Kidney capillary endothelial cell (primary cell): ENCODE results near the gene KANSL1.
A peak's percentile ranks its signal among the peaks of the same experiment; 100 is the strongest.

Experiments
- DNase-seq: peaks from one replicate; pipeline ENCODE4 v3.0.0-alpha.2; 2018; ENCODE audit warnings: low spot score

The KANSL1 gene

DNA sequence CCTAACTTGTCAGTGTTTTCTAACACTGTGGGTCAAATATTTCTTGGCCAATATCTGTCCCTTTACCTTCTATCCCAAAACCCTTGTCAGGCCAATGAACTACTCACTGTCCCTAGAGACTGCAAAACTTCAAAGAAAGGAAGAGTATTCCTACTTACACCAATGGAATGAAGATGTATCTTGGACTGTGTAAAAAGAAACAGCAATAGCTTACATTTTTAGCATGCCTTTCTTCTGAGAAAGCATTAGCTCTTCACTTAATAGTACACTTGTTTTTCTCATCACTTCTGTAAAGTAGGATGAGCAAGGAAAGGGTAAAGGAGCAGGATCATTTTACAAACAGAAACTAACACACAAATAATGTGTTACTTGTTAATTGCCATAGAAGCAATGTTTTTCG, 120.2 kb downstream of the KANSL1 start:
- DNase-seq: no peak

DNA sequence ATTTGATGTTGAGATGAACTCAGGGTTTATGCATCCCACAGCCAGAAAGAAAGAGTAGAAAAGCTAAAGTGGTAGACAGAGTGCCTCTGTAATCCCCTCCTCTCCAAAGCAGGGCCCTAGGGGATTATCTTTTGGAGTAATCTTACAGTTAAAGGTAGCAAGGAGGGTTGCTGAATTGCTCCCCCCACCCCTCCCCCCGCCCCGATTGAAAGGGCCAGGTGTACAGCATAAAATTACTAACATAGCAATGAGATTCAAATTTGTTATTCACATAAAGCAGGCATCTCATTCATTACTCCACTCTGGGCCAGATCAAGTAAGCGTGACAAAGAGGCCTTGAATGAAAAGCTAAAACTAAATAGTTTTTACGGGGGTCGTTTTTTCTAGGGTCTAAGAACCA, 121.4 kb downstream of the KANSL1 start:
- no peak for DNase-seq

DNA sequence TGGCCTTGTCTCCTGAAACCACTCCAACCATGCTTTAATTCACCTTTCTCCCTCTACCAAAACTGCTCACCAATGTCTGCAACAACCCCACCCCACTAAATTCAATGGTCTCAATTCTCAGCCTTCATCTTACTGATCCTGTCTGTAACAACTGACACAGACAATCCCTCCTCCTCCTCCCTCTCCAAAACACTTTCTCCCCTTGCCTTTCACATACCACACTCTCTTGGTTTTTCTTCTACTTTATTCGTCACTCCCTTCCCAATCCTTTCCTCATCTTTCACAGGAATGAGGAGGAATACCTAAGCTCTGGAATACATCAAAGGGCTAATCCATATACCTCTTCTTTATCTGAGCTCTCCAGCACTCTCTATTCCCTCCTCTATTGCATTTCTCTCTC, 128.8 kb downstream of the KANSL1 start:
- no peak for DNase-seq

DNA sequence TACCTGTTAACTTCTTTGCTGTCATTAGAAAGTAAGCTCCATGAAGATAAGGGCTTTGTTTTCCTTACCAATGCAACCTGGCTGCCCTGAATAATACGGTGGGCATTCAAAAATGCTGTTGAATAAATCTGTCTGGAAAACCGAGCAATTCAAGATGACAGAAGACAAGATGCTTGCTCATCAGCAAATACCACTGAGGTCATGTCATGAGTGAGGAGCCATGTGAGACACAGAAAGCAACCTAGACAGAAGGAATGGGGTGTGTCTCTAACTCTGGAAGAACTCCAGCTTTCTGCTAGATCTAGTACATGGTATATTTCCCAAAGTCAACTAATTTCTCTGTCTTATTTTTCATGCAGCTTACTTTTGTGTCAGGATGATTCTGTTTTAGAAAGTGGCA, 130.0 kb downstream of the KANSL1 start:
- DNase-seq: no peak

DNA sequence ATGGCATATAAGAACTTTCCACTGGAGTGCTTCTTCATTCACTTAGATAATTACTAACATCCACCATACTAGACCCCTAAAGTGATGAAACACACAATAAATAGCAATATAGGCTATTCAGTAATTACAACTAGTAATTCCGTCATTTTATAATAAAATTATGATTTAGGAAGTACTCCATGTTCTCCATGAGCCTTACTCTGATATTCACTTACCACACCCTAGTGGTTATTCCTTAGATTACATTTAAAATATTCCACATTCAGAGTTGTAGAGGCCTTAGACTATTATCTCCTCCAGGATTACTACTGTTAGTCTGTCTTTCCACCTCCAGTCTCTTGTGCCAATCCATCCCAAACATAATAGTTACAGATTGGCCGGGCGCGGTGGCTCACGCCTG, 131.8 kb downstream of the KANSL1 start:
- DNase-seq: no peak

DNA sequence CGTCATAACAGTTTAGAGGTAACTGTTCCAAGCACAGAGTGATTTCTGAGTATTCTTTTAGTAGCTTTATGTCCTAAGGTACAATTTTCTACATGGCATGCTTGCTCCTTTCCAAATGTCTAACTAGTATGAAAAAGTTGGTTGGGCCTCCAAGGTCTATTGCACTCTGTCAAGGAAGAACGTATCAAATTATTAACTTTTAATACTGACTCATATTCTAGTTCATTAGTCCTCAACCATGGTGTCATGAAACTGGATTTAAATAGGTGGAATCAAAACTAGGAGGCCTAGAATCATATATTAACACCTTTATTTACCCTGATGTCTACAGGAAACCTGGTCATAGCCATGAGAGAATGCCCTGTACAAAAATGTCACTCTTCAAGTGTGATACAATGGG, 132.8 kb downstream of the KANSL1 start:
- no peak for DNase-seq

DNA sequence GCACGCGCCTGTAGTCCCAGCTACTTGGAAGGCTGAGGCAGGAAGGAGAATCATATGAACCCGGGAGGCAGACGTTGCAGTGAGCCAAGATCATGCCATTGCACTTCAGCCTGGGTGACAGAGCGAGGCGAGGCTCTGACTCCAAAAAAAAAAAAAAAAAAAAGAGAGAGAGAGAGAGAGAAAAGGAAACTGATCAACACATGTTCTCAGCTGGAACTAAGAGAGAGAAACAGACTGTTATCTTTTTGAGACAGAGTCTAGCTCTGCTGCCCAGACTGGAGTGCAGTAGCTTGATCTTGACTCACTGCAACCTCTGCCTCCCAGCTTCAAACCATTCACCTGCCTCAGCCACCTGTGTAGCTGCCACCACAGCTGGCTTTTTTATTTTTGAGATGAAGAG, 133.7 kb downstream of the KANSL1 start:
- DNase-seq: no peak

DNA sequence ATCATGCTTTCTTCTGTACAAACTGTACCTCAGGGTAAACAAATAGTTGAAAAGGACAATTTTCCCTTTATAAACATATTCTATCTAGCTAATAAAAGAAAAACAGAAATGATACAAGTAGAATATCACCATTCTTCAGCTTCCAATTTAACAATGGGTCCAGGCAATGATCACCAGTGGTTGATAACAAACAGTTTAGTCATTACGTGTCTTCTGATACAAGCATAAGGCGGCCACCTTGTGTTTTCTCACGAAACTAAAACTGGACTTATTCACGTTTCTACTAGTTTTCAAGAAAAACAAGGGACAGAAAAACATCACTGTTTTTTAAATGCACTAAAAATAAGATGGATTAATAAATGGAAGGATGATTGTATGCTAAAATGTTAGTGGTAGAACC, 135.9 kb downstream of the KANSL1 start:
- DNase-seq: no peak

DNA sequence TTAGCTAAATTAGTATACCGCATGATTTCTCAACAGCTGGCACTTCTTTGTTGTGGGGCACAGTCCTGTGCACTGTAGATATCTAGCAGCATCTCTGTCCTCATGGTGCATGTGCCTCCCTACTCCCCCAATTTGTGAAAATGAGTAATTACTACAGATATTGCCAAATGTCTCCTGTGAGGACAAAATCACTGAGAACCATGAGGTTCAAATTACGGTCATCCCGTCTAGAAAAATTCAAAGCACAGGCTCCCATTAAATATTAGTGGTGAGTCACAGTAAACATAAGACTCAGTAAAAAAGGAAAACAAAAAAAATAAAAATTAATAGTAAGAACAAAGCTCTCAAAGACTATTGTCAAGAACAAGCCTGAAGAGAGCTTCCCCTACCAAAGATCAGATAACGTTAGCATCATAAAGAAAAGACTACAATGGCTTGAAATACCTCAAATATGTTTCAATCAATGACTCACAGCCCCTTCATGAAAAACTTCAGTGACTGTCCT, 136.4 kb downstream of the KANSL1 start:
- peak; percentile 67 for DNase-seq

DNA sequence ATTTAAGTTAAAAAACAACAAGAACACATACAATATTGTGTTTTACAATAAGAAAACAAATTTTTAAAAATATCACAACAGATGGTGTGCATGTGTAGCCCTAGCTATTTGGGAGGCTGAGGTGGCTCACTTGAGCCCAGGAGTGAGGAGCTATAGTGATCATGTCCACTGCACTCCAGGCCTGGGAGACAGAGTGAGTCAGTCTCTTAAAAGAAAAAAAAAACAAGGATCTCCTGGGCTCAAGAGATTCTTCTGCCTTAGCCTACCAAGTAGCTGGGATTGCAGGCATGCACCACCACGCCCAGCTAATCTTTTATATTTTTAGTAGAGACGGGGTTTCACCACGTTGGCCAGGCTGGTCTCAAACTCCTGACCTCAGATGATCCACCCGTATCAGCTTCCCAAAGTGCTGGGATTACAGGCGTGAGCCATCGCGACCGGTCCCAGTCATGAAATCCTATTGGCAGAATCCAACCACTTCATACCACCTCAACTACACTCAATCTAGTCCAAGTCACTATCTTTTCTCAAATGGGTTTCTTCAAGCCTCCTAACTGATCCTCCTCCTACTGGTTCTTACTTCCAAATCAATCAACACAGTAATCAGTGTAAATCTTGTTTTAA, 139.2 kb downstream of the KANSL1 start:
- DNase-seq: no peak

DNA sequence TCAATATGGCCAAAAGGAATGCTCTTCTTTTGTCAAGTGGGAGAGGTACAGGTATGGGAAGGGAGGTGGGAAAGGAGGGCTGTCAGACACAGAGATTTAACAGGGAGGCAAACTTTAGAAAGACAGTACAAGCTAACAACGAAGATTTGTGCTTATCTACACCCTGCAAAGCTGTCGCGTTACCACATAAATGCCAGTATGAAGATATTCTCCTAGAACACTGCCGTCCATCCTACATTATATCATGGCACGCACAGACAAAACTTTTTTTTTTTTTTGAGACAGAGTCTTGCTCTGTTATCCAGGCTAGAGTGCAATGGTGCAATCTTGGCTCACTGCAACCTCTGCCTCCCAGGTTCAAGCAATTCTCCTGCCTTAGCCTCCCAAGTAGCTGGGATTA, 143.6 kb downstream of the KANSL1 start:
- DNase-seq: no peak

DNA sequence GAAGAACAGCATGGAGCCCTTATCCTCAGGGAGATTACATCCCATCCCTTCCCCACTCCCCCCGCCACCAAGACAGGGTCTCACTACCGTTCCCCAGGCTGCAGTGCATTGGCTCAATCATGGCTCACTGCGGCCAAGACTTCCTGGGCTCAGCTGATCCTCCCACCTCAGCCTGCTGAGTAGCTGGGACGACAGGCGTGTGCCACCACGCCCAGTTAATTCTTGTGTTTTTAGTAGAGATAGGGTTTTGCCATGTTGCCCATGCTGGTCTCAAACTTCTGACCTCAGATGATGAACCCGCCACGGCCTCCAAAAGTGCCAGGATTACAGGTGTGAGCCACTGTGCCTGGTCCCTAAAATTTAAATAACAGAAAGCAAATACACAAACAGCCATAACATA, 145.4 kb downstream of the KANSL1 start:
- DNase-seq: no peak

DNA sequence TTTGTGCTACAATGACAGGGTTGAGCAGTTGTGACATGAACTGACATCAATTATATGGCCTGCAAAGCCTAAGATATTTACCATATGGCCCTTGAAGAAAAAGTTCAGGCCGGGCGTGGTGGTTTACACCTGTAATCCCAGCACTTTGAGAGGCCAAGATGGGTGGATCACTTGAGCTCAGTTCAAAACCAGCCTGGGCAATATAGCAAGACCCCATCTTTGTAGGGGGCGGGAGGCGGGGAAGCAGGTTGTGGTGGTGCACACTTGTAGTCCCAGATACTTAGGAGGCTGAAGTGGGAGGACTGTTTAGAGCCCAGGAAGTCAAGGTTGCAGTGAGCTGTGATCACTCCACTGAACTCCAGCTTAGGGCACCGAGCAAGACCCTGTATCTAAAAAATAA, 145.8 kb downstream of the KANSL1 start:
- no peak for DNase-seq

DNA sequence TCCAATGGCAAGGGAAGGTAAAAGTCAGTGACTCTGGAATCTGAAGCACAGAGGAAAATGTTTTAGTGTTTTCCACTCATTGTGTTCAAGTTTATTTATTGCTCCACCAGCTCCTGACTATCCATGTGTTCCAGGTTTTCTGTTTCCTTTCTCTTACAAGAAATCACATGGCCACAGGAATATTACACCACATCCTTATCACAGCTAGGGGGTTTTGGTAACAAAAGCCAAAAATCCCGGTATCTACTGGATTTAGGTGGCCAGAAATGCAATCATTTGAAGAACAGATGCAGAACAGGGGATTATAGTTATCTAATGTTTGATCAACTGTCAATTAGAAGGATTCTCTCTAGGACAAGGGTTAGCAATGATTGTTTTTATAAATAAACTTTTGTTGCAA, 146.3 kb downstream of the KANSL1 start:
- DNase-seq: no peak

DNA sequence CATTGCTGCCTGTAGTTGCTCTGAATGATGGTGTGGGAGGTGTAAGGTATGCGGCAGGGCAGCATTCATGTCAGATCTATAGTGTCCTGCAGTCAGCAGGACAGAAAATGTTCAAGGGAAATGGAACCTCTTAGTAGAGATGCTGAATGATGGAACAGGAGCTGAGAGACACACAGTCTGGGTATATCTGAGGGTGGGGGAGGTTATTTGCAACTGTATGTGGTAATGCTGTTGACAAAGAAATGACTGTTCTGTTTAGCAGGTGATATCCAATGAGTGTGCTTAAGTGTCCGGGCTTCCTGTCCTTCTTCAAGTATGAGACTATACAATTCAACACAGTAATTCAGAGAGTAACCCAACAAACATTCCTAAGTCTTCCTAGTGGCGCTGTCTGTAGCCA, 147.6 kb downstream of the KANSL1 start:
- peak; percentile 46 for DNase-seq

DNA sequence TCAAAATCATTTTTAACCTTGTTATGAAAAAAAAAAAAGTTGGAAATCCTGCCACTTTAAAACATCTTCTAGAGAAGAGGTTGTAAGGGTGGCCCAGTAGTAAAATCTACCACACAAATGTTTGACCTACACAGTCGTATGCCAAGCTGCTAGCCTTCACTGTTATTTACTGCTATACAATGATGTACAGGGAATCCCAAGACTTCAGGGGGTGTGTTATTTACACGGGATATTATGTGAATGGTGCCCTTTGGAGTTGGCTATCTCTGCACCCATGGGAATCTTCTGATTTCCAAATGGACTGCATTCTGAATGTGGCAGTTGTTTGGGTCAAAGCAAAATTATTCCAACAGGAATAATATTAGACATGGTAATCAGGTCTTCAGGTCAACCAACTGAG, 148.2 kb downstream of the KANSL1 start:
- DNase-seq: no peak

DNA sequence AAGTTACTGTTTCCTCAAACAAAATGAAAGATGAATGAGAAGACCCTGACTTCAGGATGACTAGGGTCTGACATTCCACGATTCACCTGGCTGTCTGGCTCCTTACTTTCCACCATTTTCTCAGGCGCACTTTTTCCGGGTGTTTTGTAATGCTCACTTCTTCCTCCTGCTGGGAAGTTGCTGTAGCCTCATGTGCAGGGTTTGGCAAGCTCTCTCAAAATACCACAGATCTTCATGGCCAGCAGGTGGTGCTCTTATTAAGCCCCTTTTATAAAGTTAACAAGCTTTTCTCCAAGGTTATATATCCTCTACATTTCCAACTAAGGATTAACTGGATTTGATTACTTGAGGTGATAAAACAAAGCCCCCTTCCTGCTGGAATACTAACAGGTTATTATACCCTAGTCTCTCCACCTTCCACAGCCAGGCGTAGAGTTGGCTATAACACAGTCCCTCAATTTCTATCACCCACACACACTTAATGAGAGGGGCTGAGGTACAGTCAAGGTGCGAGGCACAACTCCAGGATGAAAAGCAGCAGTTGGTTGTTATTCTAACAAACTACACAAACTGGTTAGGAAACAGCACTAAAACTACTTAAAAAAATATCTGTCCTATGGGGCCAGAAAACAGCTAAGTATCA, 148.8 kb downstream of the KANSL1 start:
- DNase-seq: peak; percentile 67

DNA sequence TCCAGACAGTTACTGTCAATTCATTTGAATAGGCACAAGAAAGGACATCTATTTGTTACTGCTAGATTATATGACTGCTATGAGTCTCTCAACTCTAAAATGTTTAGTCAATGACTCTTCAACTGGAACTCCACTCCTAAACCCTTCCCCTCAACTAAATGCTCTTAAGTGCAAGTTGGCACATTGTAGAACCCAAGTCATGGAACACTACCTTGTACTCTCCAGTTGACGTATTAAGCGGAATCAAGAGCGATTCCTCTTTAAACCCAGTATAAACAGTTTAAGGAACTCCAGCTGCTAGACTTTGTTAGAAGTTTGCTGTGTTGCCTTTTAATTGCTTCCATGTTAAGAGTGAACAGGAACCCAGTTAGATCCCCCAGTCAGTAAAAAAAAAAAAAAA, 149.6 kb downstream of the KANSL1 start:
- no peak for DNase-seq

DNA sequence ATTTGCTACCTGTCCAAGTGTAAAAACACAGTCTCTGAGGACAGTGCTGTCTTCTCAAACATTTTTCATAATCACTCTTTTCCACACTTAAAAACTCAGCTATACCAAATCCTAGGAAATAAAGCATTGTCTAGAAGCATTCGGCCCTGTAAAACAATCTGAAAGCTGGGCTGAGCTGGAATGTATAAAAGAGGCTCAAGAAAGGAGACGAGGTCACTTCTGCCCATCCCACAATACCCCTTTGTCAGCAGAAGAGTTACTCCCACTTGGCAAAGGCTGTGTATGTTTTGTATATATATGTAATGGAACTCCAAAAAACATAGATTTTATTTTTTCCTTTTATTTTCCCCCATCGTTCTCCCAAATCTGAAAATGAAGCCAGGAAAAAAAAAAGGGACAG, 150.3 kb downstream of the KANSL1 start:
- DNase-seq: no peak

DNA sequence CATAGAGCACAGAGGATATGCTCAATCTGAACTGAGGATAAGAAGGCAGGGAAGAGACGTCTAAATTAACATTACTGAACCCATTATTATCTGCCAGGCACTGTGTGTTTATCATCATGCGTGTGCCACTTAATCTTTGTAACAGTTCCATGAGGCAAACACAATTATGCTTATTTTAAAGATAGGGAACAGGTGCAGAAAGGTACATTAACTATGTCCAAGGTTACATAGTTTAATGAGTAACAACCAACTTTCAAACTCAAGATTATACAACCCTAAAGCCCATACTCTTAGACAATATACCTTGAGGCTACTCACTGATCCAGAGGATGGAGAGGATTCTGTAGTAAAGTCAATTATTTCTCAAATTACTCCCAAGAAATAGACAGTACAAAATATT, 151.0 kb downstream of the KANSL1 start:
- no peak for DNase-seq

DNA sequence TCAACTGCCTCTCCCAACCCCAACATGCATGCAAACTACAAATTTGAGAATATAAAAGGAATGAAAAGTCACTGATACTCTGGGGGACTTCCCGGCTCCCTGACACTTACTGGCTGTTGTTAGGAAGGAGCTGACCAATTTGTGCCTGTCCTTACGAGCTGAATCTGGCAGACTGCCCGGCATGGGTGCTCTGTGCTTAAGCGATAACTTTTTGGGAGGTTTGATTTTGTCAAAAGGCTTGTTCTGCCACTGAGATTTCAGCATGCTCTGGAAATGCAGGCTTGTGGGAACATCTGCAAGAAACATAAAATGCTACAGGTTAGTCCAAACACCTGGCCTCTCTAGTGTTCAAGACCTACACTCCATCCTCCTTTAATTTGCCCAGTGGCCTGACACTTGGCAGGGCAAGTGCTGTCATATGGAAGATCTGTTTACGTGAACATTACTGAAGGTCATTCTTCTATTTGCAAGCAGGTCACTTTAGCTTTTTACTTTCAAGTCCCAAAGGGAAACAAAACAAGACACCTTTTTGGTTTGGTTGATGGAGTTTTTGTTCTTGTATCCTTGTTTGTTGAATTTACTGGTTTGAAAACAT, 153.5 kb downstream of the KANSL1 start:
- DNase-seq: no peak

DNA sequence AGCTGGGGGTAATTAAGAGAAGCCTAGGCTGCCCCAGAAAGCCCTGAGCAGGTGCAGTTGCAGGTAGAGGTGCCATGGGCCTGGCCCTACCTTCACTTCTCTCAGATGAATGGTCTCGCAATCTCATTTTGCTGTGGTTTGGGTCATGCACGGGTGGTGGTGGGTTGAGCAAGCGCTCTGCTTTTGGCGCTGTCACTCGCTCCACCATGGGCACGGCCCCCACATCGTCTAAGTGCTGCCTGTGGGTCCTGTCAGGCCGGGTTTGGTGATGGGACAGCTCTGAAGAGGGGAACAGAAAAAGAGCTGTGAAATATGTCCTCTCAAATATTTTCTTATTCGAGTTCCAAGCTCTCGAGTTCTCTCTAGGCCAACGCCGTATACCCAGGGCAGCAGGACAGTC, 154.3 kb downstream of the KANSL1 start:
- DNase-seq: no peak

DNA sequence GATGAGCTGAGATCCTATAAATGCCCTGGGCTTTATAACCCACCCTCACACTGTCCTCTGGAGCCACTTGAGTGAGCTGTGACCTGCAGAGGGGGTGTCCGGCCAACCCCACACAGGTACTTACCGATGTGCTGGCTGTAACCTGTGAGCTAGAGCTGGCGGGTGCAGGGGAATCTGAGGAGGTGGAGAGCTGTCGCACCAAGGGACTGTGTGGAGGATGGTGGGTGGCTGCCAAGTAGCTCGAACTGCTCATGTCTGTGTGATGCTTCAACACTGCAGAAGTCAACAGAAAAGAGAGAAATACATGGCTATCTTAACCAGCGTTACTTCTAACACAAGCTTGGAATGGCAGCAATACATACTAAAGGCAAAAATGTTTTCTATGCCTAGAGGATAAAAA, 154.8 kb downstream of the KANSL1 start:
- no peak for DNase-seq

DNA sequence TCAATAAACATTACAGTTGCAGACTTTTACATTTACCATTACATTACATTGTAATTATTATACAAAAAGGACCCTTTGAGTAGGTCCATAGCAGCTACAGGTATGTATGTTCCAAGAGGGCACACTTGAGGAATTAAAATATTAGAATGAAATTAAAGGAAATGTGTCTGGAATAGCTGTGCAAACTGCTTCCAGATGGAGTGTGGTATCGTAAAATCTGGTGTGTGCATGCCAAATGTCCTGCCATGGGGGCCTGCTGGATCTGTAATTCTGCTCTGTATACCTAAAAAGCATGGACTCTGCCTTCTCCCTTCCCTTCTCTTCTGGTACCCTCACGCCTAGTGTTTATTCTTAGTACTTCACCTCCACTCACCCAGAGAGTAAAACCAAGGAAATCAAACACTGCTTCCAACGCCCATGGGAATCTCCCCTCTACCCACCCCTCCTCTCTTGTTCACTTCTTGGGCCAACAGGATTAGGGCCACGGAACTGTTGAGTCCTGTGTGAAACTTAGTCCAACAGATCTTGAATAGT, 155.4 kb downstream of the KANSL1 start:
- DNase-seq: no peak
